ENCODE results near the gene FCER2. TPM values are rescaled to one million over a fixed set of nuclear protein-coding genes. Genes with fewer than 3 reads are reported as not detected.

The FCER2 gene
- total RNA-seq, 2 experiments from 2014 or later = 0.29 to 0.31 TPM

DNA sequence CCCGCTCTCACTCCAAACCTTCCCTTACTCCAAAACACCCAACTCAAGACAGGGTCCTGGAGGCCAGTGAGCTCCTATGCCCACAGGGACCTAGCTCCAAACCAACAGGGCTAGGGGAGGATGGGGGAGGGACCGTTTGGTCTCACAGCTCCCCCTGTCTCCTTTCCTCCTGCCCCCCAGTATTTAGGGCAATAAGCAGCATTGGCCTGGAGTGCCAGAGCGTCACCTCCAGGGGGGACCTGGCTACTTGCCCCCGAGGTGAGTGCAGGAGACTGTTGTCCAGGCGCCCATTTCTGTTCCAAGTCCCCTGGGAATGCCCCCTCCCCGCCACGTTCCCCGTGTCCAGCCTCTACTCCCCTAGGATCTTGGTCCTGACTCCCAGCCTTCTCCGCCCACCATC, 32.3 kb downstream of the FCER2 start:
- ATAC-seq (no peak), DNase-seq (no peak)
- peak overlapping the region; percentile 68 for H3K27ac Mint-ChIP-seq
- no peaks in the 10 kb centered on the region for H3K36me3 Mint-ChIP-seq (ENCODE audit: low read depth)
- peaks cover 21% of the 10 kb centered on the region for H3K27me3 Mint-ChIP-seq (ENCODE audit: low read depth)
- peak overlapping the region; percentile 30 for H3K4me3 Mint-ChIP-seq
- ChIA-PET CTCF (interaction anchor here (0.5 to 4.7 kb wide), 3 partner anchors 11 to 418 kb away, joined by 3 to 33 read pairs (median 6); partner anchors contain the start of gene TRAPPC5), POLR2A (interaction anchor here (0.6 to 1.6 kb wide), 4 partner anchors 9 to 499 kb away, joined by 3 to 5 read pairs (median 3); partner anchors contain the start of gene STXBP2)
- peaks cover 32% of the 10 kb centered on the region for H3K4me1 Mint-ChIP-seq (ENCODE audit: low read depth)
- H3K9me3 Mint-ChIP-seq (ENCODE audit: insufficient read depth) = no peaks in the 10 kb centered on the region

- POLR2A ChIA-PET = interaction anchor here (1.0 to 1.8 kb wide), 4 partner anchors 8 to 32 kb away, joined by 3 to 5 read pairs (median 4); partner anchors contain the start of gene STXBP2
- Mint-ChIP-seq H3K9me3 (ENCODE audit: insufficient read depth) (no peaks in the 10 kb centered on the region), H3K36me3 (ENCODE audit: low read depth) (no peaks in the 10 kb centered on the region), H3K4me3 (peak within 1 kb of the TSS; percentile 30), H3K27me3 (ENCODE audit: low read depth) (peaks cover 19% of the 10 kb centered on the region), H3K4me1 (ENCODE audit: low read depth) (peaks cover 25% of the 10 kb centered on the region), H3K27ac (peak within 1 kb of the TSS; percentile 68)
- ATAC-seq (no peak), DNase-seq (no peak)
- CTCF ChIA-PET = interaction anchor here (0.5 to 4.7 kb wide), 3 partner anchors 12 to 418 kb away, joined by 3 to 33 read pairs (median 6); partner anchors contain the start of gene TRAPPC5
Measured at GRCh38 chr19:7668842-7669241, 33.1 kb downstream of the FCER2 start, which contains the start of gene RETN. Gene RETN (plus strand): TSS chr19:7669049. CDS start chr19:7669327, 278 bp downstream.

GRCh38 chr19:7665076-7665475, 36.9 kb downstream of the FCER2 start:
- ATAC-seq (no peak), DNase-seq (no peak)
- Mint-ChIP-seq H3K27me3 (ENCODE audit: low read depth) (peaks cover 10% of the 10 kb centered on the region), H3K9me3 (ENCODE audit: insufficient read depth) (no peaks in the 10 kb centered on the region), H3K36me3 (ENCODE audit: low read depth) (no peaks in the 10 kb centered on the region), H3K4me1 (ENCODE audit: low read depth) (peaks cover 14% of the 10 kb centered on the region), H3K4me3 (no peak overlapping the region), H3K27ac (no peak overlapping the region)
- ChIA-PET POLR2A (no interaction called here), CTCF (interaction anchor here (1.5 kb wide), 1 partner anchor 97 kb away, joined by 5 read pairs; no protein-coding TSS in a partner anchor)

GRCh38 chr19:7663706-7664105, 38.2 kb downstream of the FCER2 start:
- Mint-ChIP-seq H3K4me1 (ENCODE audit: low read depth) (peaks cover 3% of the 10 kb centered on the region), H3K27me3 (ENCODE audit: low read depth) (peaks cover 5% of the 10 kb centered on the region), H3K4me3 (no peak overlapping the region), H3K9me3 (ENCODE audit: insufficient read depth) (no peaks in the 10 kb centered on the region), H3K27ac (no peak overlapping the region), H3K36me3 (ENCODE audit: low read depth) (no peaks in the 10 kb centered on the region)
- POLR2A ChIA-PET = no interaction called here
- no peak for ATAC-seq
- CTCF ChIA-PET = interaction anchor here (1.5 kb wide), 2 partner anchors 17 to 96 kb away, joined by 5 to 7 read pairs; partner anchors contain the start of gene TRAPPC5
- no peak for DNase-seq

GRCh38 chr19:7662657-7663056, 39.3 kb downstream of the FCER2 start:
- Mint-ChIP-seq H3K27me3 (ENCODE audit: low read depth) (peaks cover 5% of the 10 kb centered on the region), H3K9me3 (ENCODE audit: insufficient read depth) (no peaks in the 10 kb centered on the region), H3K4me1 (ENCODE audit: low read depth) (peaks cover 9% of the 10 kb centered on the region), H3K4me3 (no peak overlapping the region), H3K27ac (no peak overlapping the region), H3K36me3 (ENCODE audit: low read depth) (no peaks in the 10 kb centered on the region)
- POLR2A ChIA-PET = no interaction called here
- DNase-seq = no peak
- CTCF ChIA-PET = interaction anchor here (1.5 kb wide), 1 partner anchor 18 kb away, joined by 7 read pairs; the partner anchor contains the start of gene TRAPPC5
- no peak for ATAC-seq

DNA sequence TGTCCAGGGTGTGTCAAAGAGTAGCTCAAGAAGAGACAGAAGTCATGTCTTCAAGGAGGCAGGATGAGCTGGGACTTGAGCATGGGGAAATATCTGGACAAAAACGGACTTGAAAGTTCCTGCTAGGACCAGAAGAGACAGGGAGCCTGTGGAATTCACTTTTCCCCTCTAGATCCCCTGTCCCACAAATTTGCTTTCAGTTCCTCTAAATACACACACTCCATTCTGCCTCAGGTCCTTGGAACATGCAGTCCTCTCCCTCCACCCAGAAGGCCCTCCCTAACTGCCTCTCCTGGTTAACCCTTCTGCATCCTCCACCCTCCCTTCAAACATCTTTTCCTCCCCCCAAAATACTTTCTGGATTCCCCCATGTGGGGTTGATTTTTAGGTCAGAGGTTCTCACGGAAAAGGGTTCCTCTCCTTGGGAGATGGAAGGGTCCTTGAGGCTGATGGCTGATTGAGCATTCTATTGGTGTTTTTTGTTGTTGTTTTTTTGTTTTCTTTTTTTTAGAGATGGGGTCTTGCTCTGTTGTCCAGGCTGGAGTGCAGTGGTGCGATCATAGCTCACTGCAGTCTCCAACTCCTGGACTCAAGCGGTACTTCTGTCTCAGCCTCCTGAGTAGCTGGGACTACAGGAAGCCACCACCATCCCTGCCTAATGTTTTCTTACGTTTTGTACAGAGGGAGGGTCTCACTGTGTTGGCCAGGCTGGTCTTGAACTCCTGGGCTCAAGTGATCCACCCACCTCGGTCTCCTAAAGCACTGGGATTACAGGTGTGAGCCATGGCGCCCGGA, 40.0 kb downstream of the FCER2 start:
- no peak for ATAC-seq
- no peaks in the 10 kb centered on the region for H3K9me3 Mint-ChIP-seq (ENCODE audit: insufficient read depth)
- CTCF ChIA-PET = interaction anchor here (1.4 to 2.1 kb wide), 3 partner anchors 10 to 94 kb away, joined by 4 to 17 read pairs (median 6); partner anchors contain the start of gene TRAPPC5
- DNase-seq = no peak
- H3K4me3 Mint-ChIP-seq = no peak overlapping the region
- no peaks in the 10 kb centered on the region for H3K36me3 Mint-ChIP-seq (ENCODE audit: low read depth)
- POLR2A ChIA-PET = no interaction called here
- peaks cover 16% of the 10 kb centered on the region for H3K4me1 Mint-ChIP-seq (ENCODE audit: low read depth)
- H3K27ac Mint-ChIP-seq = no peak overlapping the region
- peaks cover 4% of the 10 kb centered on the region for H3K27me3 Mint-ChIP-seq (ENCODE audit: low read depth)

GRCh38 chr19:7658219-7658686, 43.7 kb downstream of the FCER2 start:
- Mint-ChIP-seq H3K4me3 (peak overlapping the region; percentile 68), H3K27ac (peak overlapping the region; percentile 86), H3K9me3 (ENCODE audit: insufficient read depth) (no peaks in the 10 kb centered on the region), H3K36me3 (ENCODE audit: low read depth) (no peaks in the 10 kb centered on the region), H3K27me3 (ENCODE audit: low read depth) (peaks cover 2% of the 10 kb centered on the region), H3K4me1 (ENCODE audit: low read depth) (peaks cover 25% of the 10 kb centered on the region)
- DNase-seq (peak; percentile 77), ATAC-seq (peak; percentile 94)
- CTCF ChIA-PET = interaction anchor here (0.9 to 11.0 kb wide), 5 partner anchors 16 to 211 kb away, joined by 3 to 100 read pairs (median 4); partner anchors contain the start of gene TRAPPC5
- POLR2A ChIA-PET = interaction anchor here (1.2 to 1.3 kb wide), 3 partner anchors 11 to 29 kb away, joined by 3 to 5 read pairs (median 4); partner anchors contain the start of genes PET100, RETN and XAB2

GRCh38 chr19:7657131-7657751, 44.7 kb downstream of the FCER2 start:
- Mint-ChIP-seq H3K4me3 (peak overlapping the region; percentile 68), H3K27ac (peak overlapping the region; percentile 86)
- peak; percentile 58 for ATAC-seq

DNA sequence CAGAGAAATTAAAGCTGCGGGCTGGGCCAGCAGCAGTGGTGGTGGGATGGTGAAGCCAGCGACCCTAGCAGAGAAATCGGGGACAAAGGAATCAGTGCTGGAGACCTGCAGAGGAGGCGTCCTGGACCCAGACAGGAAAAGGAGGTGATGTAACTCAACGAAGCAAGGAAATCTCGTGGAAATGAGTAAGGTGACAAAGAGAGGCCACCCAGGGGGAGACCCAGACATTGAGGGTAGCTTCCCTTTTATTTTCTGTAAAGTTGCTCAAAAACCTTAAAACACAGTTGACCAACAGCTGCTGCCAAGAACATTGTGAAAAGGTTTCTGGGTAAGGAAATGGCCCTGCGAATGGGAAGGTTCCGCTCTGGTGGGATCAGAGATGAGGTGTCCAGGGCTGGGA, 46.4 kb downstream of the FCER2 start:
- no peaks in the 10 kb centered on the region for H3K9me3 Mint-ChIP-seq (ENCODE audit: insufficient read depth)
- ATAC-seq (no peak), DNase-seq (no peak)
- H3K4me3 Mint-ChIP-seq = no peak overlapping the region
- no peaks in the 10 kb centered on the region for H3K36me3 Mint-ChIP-seq (ENCODE audit: low read depth)
- no peaks in the 10 kb centered on the region for H3K27me3 Mint-ChIP-seq (ENCODE audit: low read depth)
- CTCF ChIA-PET = interaction anchor here (0.8 to 11.0 kb wide), 2 partner anchors 18 to 26 kb away, joined by 3 to 100 read pairs; partner anchors contain the start of gene TRAPPC5
- H3K4me1 Mint-ChIP-seq (ENCODE audit: low read depth) = peaks cover 36% of the 10 kb centered on the region
- H3K27ac Mint-ChIP-seq = no peak overlapping the region
- POLR2A ChIA-PET = interaction anchor here (2.9 kb wide), 1 partner anchor 26 kb away, joined by 12 read pairs; the partner anchor contains the start of genes PET100 and XAB2

More at GRCh38 chr19:7657131-7657751, 44.7 kb downstream of the FCER2 start:
- Mint-ChIP-seq H3K4me1 (ENCODE audit: low read depth) (peaks cover 33% of the 10 kb centered on the region), H3K36me3 (ENCODE audit: low read depth) (no peaks in the 10 kb centered on the region), H3K27me3 (ENCODE audit: low read depth) (peaks cover 2% of the 10 kb centered on the region), H3K9me3 (ENCODE audit: insufficient read depth) (no peaks in the 10 kb centered on the region)
- POLR2A ChIA-PET = interaction anchor here (2.9 kb wide), 1 partner anchor 27 kb away, joined by 12 read pairs; the partner anchor contains the start of genes PET100 and XAB2
- peak; percentile 58 for DNase-seq
- CTCF ChIA-PET = interaction anchor here (0.7 to 11.0 kb wide), 5 partner anchors 17 to 143 kb away, joined by 3 to 100 read pairs (median 3); partner anchors contain the start of gene TRAPPC5

- no peak for DNase-seq
- ATAC-seq = no peak
- Mint-ChIP-seq H3K4me1 (ENCODE audit: low read depth) (peaks cover 36% of the 10 kb centered on the region), H3K9me3 (ENCODE audit: insufficient read depth) (no peaks in the 10 kb centered on the region), H3K4me3 (no peak overlapping the region), H3K27ac (no peak overlapping the region), H3K27me3 (ENCODE audit: low read depth) (no peaks in the 10 kb centered on the region), H3K36me3 (ENCODE audit: low read depth) (no peaks in the 10 kb centered on the region)
- ChIA-PET POLR2A (interaction anchor here (1.0 kb wide), 1 partner anchor 25 kb away, joined by 3 read pairs; the partner anchor contains the start of genes PET100 and XAB2), CTCF (interaction anchor here (11.0 kb wide), 1 partner anchor 27 kb away, joined by 100 read pairs; the partner anchor contains the start of gene TRAPPC5)
Measured at GRCh38 chr19:7654401-7654800, 47.5 kb downstream of the FCER2 start.

All from activated CD8-positive, alpha-beta T cell treated with anti-CD3 and anti-CD28 coated beads, Interleukin-2, amount 10 ng/mL, durations not matched to agents 7 days and 5 days (primary cell).